ENCODE measurements around the gene TNMD.
A peak's percentile ranks its signal among the peaks of the same experiment; 100 is the strongest.

The TNMD gene

GRCh38 chrX:100643956-100644860 is 59.5 kb downstream of the TNMD start, which contains the start of gene SRPX2:
Gene SRPX2 (plus strand): TSS chrX:100644199. CDS start chrX:100646323, 2,124 bp downstream.
- TF ChIP-seq CTCF (IDR thresholded peaks at IDR 0.05; ENCODE audit: low read depth, low read length): no peak
- peak; percentile 54 for DNase-seq (ENCODE audit: extremely low read depth, low read depth)

DNA sequence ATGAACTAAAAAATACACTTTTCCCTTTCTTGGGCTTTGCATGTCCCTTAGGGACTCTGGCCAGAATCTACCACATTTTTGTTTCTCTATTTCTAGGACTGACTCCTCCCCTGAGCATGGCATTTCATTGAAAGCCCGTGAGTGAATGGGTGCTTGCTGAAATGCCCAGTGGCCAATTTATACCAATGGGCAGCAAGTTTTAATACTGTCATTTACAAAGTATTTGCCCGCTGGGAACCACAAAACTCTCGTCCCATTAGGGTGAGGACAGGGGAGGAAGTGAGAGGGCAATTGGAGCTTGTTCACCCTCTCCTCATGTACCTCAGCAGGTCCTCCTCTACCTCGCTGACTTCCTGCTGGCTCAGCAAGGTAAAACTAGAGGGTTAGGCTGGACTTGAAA is 60.4 kb downstream of the TNMD start:
- TF ChIP-seq CTCF (IDR thresholded peaks at IDR 0.05; ENCODE audit: low read depth, low read length): no peak
- no peak for DNase-seq (ENCODE audit: extremely low read depth, low read depth)

GRCh38 chrX:100647095-100647494 is 62.4 kb downstream of the TNMD start:
- TF ChIP-seq CTCF (IDR thresholded peaks at IDR 0.05; ENCODE audit: low read depth, low read length): no peak
- DNase-seq (ENCODE audit: extremely low read depth, low read depth): no peak

- TF ChIP-seq CTCF (IDR thresholded peaks at IDR 0.05; ENCODE audit: low read depth, low read length): no peak
These were observed 63.0 kb downstream of the TNMD start for GRCh38 chrX:100647739-100648138.

GRCh38 chrX:100648458-100649417 is 64.0 kb downstream of the TNMD start:
- no peak for TF ChIP-seq CTCF (IDR thresholded peaks at IDR 0.05; ENCODE audit: low read depth, low read length)
- DNase-seq (ENCODE audit: extremely low read depth, low read depth): no peak

More at GRCh38 chrX:100647739-100648138, 63.0 kb downstream of the TNMD start:
- DNase-seq (ENCODE audit: extremely low read depth, low read depth): no peak

Data from AG09319 (cell line).